RWPE1 (cell line): Measurements from ENCODE around the gene KRTAP5-6.

Source experiments
- CTCF ChIA-PET: fragments of 350-600 bp; sonication (Branson Sonifier 250); formaldehyde crosslinking; extraction: SDS; loops from one replicate; lab custom pipeline; 2021; lab: Yijun Ruan, JAX
- POLR2A ChIA-PET: fragments of 400-600 bp; formaldehyde crosslinking; extraction: SDS; loops from one replicate; lab custom pipeline; 2020; ENCODE audit warnings: antibody characterized with exemption; ENCODE audit not compliant: low non-redundant PET; lab: Yijun Ruan, JAX
- DNase-seq: peaks from one replicate; pipeline ENCODE4 v3.0.0; 2012; ENCODE audit warnings: low spot score
- H3K27ac ChIP-seq: fragments of 450-650 bp; 2 replicates; pipeline ENCODE4 v1.5.1; 2017
- TF ChIP-seq, protein P1 (sequence below): fragments of 450-650 bp; conservative IDR thresholded peaks from 2 replicates; pipeline ENCODE4 v1.5.1; 2017; ENCODE audit warnings: low read depth, mild to moderate bottlenecking

KRTAP5-6 gene

DNA sequence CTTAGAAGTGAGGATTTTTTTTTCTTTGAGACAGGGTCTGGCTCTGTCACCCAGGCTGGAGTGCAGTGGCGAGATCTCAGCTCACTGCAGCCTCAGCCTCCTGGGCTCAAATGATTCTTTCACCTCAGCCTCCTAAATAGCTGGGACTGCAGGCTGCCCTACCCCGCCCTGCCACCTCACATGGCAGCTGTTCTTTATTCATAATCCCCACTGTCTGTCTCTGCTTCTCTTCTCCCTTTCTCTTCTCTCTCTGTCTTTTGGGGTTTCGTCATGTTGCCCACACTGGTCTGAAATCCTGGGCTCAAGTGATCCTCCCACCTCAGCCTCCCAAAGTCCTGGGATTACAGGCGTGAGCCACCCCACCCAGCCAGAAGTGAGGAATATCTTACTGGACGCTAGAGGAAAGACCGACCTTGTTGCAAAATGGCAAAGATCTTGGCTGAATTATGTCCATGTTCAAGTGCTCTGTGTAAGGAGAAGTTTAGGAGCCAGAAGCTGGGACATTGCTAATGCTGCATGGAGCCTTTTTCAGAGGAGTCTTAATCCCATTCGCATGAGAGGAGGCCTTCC lies 45.5 kb upstream of the KRTAP5-6 start:
- POLR2A ChIA-PET = no interaction called here
- no peak for DNase-seq
- 0 out of 2 replicates have a peak overlapping the region, but pooled peaks have one; percentile 2 for H3K27ac ChIP-seq
- TF ChIP-seq, protein P1, sequence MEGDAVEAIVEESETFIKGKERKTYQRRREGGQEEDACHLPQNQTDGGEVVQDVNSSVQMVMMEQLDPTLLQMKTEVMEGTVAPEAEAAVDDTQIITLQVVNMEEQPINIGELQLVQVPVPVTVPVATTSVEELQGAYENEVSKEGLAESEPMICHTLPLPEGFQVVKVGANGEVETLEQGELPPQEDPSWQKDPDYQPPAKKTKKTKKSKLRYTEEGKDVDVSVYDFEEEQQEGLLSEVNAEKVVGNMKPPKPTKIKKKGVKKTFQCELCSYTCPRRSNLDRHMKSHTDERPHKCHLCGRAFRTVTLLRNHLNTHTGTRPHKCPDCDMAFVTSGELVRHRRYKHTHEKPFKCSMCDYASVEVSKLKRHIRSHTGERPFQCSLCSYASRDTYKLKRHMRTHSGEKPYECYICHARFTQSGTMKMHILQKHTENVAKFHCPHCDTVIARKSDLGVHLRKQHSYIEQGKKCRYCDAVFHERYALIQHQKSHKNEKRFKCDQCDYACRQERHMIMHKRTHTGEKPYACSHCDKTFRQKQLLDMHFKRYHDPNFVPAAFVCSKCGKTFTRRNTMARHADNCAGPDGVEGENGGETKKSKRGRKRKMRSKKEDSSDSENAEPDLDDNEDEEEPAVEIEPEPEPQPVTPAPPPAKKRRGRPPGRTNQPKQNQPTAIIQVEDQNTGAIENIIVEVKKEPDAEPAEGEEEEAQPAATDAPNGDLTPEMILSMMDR = no peak
- CTCF ChIA-PET = interaction anchor here (1.6 to 4.1 kb wide), 4 partner anchors 21 to 499 kb away, joined by 5 to 62 read pairs (median 11); no protein-coding TSS in a partner anchor

- CTCF ChIA-PET = interaction anchor here (0.5 to 4.1 kb wide), 46 partner anchors 9 to 767 kb away, joined by 3 to 62 read pairs (median 5); partner anchors contain the start of gene SYT8
Measured at GRCh38 chr11:1652026-1652425, 45.0 kb upstream of the KRTAP5-6 start.

GRCh38 chr11:1652442-1652770 lies 44.6 kb upstream of the KRTAP5-6 start:
- ChIA-PET POLR2A (interaction anchor here (0.7 kb wide), 1 partner anchor 91 kb away, joined by 3 read pairs; no protein-coding TSS in a partner anchor), CTCF (interaction anchor here (0.5 to 4.1 kb wide), 49 partner anchors 9 to 767 kb away, joined by 3 to 62 read pairs (median 5); partner anchors contain the start of gene SYT8)
- TF ChIP-seq, protein P1 = no peak
- DNase-seq = no peak
- no peak overlapping the region for H3K27ac ChIP-seq

More at GRCh38 chr11:1652026-1652425, 45.0 kb upstream of the KRTAP5-6 start:
- DNase-seq = no peak
- POLR2A ChIA-PET = no interaction called here
- no peak overlapping the region for H3K27ac ChIP-seq
- TF ChIP-seq, protein P1 = no peak

- H3K27ac ChIP-seq = no peak overlapping the region
- ChIA-PET CTCF (interaction anchor here (0.5 to 4.1 kb wide), 55 partner anchors 10 to 767 kb away, joined by 3 to 62 read pairs (median 4); partner anchors contain the start of gene SYT8), POLR2A (interaction anchor here (0.6 to 0.7 kb wide), 2 partner anchors 91 to 724 kb away, joined by 3 to 4 read pairs; no protein-coding TSS in a partner anchor)
- TF ChIP-seq, protein P1 = peak; percentile 91
- peak; percentile 77 for DNase-seq
Measured at GRCh38 chr11:1652771-1653540, 44.0 kb upstream of the KRTAP5-6 start.

- ChIA-PET POLR2A (interaction anchor here (0.6 kb wide), 1 partner anchor 723 kb away, joined by 4 read pairs; no protein-coding TSS in a partner anchor), CTCF (interaction anchor here (0.6 to 4.1 kb wide), 14 partner anchors 13 to 877 kb away, joined by 3 to 62 read pairs (median 8); no protein-coding TSS in a partner anchor)
- TF ChIP-seq, protein P1 = no peak
- H3K27ac ChIP-seq = no peak overlapping the region
- DNase-seq = no peak
Measured at GRCh38 chr11:1653541-1654387, 43.2 kb upstream of the KRTAP5-6 start.
